K562 treated with DMSO at 1 percent for 24 hours (cell line): Measurements from ENCODE around the gene TAF11L8. TPM values are rescaled to one million over a fixed set of nuclear protein-coding genes. Genes with fewer than 3 reads are reported as not detected.

ENCODE experiments used
- total RNA-seq: library from RNA; unstranded; fragments of 300-600 nt; gene quantifications from 2 replicates; pipeline ENCODE4 v1.2.3, GENCODE V29; 2022; ENCODE audit warnings: low read depth; ENCODE audit not compliant: insufficient read depth

Gene TAF11L8
- total RNA-seq: not detected in 2 replicates

DNA sequence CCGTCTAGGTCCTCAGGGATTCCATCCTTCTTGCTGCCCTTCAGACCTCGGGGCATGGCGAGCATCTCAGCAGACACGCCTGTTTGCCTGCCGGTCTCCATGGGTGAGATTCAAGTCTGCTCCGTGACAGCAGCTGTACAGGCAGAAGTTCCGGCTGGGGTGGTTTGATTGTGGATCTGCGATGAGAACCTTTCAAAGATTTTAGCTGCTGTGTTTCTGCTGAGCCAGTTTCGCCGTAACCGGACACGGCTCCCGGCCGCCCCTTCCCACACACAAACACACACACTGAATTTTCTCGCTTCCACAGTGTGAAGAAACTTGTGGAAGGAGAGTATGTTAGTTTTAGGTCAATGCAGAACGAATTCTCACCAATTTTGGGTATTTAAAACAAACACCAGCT is at the start of gene TAF11L8:
TSS of gene TAF11L8 (minus strand) at position 101 of the 400 bp plus-strand sequence.

DNA sequence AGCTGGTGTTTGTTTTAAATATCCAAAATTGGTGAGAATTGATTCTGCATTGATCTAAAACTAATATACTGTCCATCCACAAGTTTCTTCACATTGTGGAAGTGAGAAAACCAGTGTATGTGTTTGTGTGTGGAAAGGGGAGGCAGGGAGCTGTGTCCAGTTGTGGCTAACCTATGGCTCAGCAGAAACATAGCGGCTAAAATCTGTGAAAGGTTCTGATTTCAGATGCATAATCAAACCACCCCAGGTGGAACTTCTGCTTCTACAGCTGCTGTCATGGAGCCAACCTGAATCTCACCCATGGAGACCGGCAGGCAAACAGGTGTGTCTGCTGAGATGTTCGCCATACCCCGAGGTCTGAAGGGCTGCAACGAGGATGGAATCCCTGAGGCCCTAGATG is 43.4 kb upstream of the TAF11L8 start, which contains the start of gene TAF11L14:
TSS of gene TAF11L14 (plus strand) at position 301 of the 400 bp plus-strand sequence.

DNA sequence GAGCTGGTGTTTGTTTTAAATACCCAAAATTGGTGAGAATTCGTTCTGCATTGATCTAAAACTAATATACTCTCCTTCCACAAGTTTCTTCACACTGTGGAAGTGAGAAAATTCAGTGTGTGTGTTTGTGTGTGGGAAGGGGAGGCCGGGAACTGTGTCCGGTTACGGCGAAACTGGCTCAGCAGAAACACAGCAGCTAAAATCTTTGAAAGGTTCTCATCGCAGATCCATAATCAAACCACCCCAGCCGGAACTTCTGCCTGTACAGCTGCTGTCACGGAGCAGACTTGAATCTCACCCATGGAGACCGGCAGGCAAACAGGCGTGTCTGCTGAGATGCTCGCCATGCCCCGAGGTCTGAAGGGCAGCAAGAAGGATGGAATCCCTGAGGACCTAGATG is 41.0 kb upstream of the TAF11L8 start, which contains the start of gene TAF11L13:
TSS of gene TAF11L13 (plus strand) at position 301 of the 400 bp plus-strand sequence.

DNA sequence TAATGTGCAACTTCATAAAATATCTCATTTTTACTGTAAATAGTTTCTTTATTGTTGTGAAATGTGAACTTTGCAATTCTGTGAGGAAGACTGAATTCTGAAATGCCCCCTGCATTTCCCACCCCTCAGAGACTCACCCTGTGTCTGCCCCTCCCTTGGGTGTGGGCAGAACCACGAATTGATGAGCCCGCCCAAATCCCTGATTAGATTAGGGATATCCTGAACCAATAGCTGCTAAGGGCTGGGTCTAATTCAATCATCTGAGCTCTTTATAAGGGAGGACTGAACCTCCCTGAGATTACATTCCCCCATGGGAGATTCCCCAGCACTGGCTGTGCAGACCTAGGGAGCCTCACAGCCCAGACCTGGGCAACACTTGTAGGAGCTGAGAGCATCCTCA is 19.3 kb upstream of the TAF11L8 start, which contains the start of gene TAF11L12:
TSS of gene TAF11L12 (plus strand) at position 301 of the 400 bp plus-strand sequence.

DNA sequence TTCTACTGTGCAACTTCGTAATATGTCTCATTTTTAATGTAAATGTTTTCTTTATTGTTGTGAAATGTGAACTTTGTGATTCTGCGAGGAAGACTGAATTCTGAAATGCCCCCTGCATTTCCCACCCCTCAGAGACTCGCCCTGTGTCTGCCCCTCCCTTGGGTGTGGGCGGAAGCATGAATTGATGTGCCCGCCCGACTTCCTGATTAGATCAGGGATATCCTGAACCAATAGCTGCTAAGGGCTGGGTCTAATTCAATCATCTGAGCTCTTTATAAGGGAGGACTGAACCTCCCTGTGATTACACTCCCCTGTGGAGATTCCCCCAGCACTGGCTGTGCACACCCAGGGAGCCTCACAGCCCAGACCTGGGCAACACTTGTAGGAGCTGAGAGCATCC is 13.1 kb upstream of the TAF11L8 start, which contains the start of gene TAF11L11:
TSS of gene TAF11L11 (plus strand) at position 304 of the 400 bp plus-strand sequence.

DNA sequence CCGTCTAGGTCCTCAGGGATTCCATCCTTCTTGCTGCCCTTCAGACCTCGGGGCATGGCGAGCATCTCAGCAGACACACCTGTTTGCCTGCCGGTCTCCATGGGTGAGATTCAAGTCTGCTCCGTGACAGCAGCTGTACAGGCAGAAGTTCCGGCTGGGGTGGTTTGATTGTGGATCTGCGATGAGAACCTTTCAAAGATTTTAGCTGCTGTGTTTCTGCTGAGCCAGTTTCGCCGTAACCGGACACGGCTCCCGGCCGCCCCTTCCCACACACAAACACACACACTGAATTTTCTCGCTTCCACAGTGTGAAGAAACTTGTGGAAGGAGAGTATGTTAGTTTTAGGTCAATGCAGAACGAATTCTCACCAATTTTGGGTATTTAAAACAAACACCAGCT is 7.0 kb upstream of the TAF11L8 start, which contains the start of gene TAF11L10:
TSS of gene TAF11L10 (minus strand) at position 101 of the 400 bp plus-strand sequence.

DNA sequence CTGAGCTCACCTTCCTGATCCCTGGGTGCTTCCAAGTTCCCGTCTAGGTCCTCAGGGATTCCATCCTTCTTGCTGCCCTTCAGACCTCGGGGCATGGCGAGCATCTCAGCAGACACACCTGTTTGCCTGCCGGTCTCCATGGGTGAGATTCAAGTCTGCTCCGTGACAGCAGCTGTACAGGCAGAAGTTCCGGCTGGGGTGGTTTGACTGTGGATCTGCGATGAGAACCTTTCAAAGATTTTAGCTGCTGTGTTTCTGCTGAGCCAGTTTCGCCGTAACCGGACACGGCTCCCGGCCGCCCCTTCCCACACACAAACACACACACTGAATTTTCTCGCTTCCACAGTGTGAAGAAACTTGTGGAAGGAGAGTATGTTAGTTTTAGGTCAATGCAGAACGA is 3.5 kb upstream of the TAF11L8 start, which contains the start of gene TAF11L9:
TSS of gene TAF11L9 (minus strand) at position 140 of the 400 bp plus-strand sequence.

DNA sequence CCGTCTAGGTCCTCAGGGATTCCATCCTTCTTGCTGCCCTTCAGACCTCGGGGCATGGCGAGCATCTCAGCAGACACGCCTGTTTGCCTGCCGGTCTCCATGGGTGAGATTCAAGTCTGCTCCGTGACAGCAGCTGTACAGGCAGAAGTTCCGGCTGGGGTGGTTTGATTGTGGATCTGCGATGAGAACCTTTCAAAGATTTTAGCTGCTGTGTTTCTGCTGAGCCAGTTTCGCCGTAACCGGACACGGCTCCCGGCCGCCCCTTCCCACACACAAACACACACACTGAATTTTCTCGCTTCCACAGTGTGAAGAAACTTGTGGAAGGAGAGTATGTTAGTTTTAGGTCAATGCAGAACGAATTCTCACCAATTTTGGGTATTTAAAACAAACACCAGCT is 5.1 kb downstream of the TAF11L8 start, which contains the start of gene TAF11L7:
TSS of gene TAF11L7 (minus strand) at position 101 of the 400 bp plus-strand sequence.

Other genes with a start within 250 kb of the TAF11L8 start
- not detected in 2 replicates for gene TAF11L2, start 92.7 kb downstream of the TAF11L8 start, total RNA-seq
- gene TAF11L3, start 72.6 kb downstream of the TAF11L8 start, total RNA-seq: not detected in 2 replicates
- not detected in 2 replicates for gene TAF11L4, start 69.2 kb downstream of the TAF11L8 start, total RNA-seq
- gene TAF11L5, start 65.7 kb downstream of the TAF11L8 start, total RNA-seq: not detected in 2 replicates
- gene TAF11L6, start 62.3 kb downstream of the TAF11L8 start, total RNA-seq: not detected in 2 replicates
- gene TAF11L7, start 5.2 kb downstream of the TAF11L8 start, total RNA-seq: not detected in 2 replicates
- gene TAF11L9, start 3.4 kb upstream of the TAF11L8 start, total RNA-seq: not detected in 2 replicates
- not detected in 2 replicates for gene TAF11L10, start 6.9 kb upstream of the TAF11L8 start, total RNA-seq
- gene TAF11L11, start 13.2 kb upstream of the TAF11L8 start, total RNA-seq: not detected in 2 replicates
- not detected in 2 replicates for gene TAF11L12, start 19.4 kb upstream of the TAF11L8 start, total RNA-seq
- not detected in 2 replicates for gene TAF11L13, start 41.1 kb upstream of the TAF11L8 start, total RNA-seq
- not detected in 2 replicates for gene TAF11L14, start 43.5 kb upstream of the TAF11L8 start, total RNA-seq